GM21367 (cell line): ENCODE results near the gene LTV1.
A peak's percentile ranks its signal among the peaks of the same experiment; 100 is the strongest.

Experiments
- ATAC-seq: cut with Tn5 transposase; IDR thresholded peaks from one replicate; pipeline ENCODE4 v1.9.1; 2021; ENCODE audit not compliant: unreplicated experiment

LTV1 gene

GRCh38 chr6:143882401-143882930 is 39.3 kb downstream of the LTV1 start:
- no peak for ATAC-seq

DNA sequence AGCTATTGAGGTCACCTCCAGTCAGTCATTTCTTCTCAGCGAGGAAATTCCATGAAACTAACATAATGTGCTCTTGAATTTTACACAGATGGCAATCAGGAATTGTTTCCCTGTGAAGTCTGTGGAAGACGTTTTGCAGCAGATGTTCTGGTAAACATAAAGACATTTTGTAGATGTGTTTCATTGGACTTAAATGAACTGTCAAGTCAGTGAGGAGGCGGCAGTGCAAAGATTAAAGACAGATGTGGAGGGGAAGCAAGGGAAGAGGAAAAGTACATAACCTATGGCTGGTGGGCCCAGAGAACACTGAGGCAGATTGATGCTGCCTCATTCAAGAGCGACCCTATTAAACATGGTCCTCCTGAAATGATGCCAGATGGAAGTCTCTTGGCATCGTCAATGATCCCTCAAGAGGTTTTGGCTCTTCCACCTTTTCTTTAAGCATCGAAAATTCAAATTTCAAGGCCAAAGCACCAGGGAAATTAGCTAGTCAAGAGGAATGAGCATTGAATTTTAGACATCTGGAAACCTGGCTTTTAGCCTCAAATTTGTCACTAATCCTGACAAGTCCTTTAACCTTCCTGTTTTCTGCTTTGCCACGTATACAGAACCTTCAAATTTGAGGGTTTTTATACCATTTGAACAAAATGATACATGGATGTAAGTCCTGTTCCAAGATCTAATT is 41.2 kb downstream of the LTV1 start:
- ATAC-seq, result no peak

- ATAC-seq, result no peak
Observed at GRCh38 chr6:143885116-143885515, 42.0 kb downstream of the LTV1 start.

- no peak for ATAC-seq
Observed at GRCh38 chr6:143894655-143895054, 51.5 kb downstream of the LTV1 start.

DNA sequence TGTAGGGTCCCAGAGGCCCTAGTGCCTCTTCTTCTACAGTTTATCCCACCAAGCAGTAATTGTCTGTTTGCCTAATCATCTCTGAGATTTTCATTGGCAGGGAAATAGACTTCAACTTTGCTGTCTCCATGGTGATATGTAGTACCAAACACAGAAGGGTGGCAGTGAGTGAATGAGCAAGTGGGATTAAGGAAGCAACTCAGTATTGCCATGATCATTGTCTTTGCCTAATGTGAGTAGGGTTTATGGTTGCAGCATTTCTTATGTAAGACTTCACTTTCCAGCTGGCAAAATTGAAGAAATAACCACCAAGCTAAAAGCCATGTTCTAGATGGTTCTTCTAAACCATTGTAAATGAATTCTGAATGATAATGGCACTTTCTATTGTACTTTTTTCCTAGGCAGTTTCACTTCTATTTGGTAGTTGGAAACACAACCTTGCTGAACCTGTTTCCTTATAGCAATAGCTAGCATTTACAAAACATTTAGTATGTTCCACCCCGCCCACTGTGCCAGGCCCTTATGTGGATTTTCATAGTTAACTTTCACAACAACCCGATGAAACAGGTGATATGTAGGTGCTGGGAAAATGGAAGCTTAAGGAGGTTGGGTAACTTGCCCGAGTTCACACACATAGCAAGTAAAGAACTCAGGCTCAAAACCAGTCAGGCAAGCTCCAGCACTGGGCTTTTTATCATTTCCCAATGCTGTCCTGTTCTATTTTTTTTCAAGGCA is 53.2 kb downstream of the LTV1 start:
- ATAC-seq, result no peak

- no peak for ATAC-seq
Observed at GRCh38 chr6:143900358-143900757, 57.2 kb downstream of the LTV1 start.

GRCh38 chr6:143901885-143902750 is 59.0 kb downstream of the LTV1 start:
- peak; percentile 96 for ATAC-seq

DNA sequence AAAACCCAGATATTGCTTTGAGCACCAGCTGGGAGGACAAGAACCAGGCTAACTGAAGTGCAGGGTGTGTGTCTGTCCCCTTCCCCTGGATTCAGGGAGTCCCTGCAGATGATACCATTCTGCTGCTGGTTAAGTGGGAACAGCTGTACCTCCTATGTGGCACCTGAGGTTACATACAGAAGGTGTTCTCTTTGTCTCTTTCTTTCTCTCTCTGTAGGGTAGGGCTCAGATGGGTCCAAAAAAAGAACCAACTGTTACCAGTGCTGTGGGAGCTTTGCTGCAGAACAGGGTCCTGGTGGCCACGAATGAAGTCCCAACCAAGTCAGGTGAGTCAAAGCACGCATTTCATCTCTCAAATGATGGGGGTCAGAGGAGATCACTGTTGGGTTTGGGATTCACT is 59.7 kb downstream of the LTV1 start:
- ATAC-seq, result no peak

- ATAC-seq, result no peak
Observed at GRCh38 chr6:143911028-143911427, 67.9 kb downstream of the LTV1 start.

DNA sequence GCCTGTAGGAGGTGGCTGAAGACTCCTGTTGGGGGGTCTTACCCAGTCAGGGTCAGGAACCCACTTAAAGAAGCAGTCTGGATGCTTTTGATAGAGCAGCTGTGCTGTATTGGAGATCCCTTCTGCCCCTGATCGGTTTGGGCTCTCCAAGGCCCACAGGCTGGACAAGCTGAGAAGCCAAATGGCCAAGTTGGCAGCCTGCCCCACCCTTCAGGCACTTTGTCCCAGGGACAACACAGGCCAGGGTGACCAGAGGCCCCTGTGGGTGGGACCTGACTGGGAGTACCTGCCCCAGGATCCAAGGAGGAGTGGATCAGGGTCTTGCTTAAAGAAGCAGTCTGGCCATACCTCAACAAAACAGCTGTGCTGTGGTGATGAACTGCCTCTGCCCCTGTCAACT is 69.5 kb downstream of the LTV1 start:
- no peak for ATAC-seq
